Stimulated activated CD8-positive, alpha-beta memory T cell treated with anti-CD3 and anti-CD28 coated beads, Interleukin-12 subunit alpha, Interleukin-12 subunit beta, amount 100 ng/mL, for 24 hours (primary cell): ENCODE measurements around the gene LAMP2.
A peak's percentile ranks its signal among the peaks of the same experiment; 100 is the strongest.
"Not testable (repeated sequence)": the region's sequence is repeated elsewhere in the genome, so short reads cannot be mapped to it uniquely, and the experiment has no call there.

Experiments
- DNase-seq: peaks from one replicate; pipeline ENCODE4 v3.0.0-alpha.2; 2020; ENCODE audit errors: extremely low read depth

Gene LAMP2

DNA sequence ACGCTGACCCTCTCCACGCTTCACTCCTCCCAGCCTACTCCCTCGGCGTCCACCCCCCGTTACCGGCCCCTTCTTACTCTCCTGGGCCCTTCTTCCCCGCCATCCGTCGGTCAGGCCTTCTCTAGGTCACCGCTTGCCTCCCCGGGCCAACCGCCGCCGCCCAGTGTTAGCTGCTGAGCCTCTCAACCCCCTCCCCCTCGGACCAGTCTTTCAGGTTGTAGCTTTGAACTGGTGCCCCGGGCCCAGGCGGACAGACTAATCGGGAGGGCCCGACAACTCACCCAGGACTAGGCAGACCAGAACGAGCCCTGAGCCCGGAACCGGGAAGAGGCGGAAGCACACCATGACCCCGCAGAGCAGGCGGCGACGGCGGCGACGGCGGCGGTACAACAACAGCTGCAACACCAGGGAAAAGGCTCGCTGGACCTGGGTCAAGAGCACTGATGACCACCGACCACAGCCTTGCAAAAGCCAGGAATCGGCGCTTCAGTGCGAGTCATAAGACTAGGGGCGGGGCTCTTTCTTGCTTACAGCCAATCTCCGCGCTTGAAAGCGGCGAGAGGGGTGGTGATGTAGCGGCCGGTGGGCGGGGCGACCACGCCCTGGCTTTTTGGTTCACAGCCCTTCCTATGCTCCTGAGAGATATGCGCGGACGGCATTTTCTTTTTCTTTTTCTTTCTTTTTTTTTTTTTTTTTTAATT, at the start of gene LAMP2:
Gene LAMP2, minus strand, starts transcription at position 472 of the 701 bp plus-strand sequence. Its CDS starts 127 bp downstream, at position 345.
- DNase-seq = peak; percentile 52

DNA sequence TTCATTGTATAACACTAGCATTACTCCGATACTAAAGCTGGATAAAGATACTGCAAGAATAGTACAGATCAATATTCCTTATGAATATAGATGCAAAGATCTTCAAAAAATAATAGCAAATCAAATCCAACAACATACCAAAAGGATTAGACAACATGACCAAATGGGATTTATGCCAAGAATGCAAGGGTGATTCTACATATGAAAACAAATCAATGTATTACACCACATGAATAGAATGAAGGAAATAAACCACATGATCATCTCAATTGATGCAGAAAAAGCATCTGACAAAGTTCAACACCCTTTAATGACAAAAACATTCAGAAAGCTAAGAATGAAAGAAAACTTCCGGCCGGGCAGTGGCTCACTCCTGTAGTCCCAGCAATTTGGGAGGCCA, 48.8 kb upstream of the LAMP2 start:
- no peak for DNase-seq

DNA sequence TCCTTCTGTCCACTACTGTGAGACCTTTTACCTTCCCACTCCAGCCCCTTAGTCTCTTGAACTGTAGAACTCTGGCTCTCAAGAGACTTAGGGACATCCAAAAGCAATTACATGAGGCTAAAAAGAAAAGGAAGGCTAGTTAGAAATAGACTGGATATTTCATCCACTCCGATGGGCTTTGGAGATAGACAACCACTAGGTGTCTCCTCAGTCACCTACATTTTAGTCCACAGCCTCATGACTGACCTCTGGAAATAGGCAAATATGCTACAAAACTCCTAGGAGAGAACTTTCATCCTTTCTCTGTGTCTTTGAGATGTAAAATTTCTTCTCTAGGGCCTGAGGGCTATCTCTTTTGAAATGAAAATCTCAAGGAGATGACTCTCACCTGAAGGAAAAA, 45.1 kb upstream of the LAMP2 start:
- no peak for DNase-seq

DNA sequence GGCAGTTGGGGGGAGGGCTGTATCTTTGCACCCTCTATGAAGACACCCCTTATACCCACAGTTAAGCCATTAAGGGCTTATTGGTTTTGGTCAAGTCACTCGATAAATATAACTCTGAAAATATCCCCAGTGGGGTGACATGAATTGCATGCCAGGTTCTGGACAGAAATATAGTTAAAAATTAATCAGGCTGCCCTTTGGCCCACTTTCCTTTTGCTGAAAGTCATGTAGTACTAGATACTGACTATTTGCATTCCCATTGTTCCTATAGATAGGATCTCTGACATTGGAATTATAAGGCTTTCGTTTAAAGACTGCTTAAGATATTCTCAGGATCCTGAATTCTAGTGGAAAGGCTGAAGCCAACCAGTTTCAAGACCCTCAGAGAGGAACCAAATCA, 43.5 kb upstream of the LAMP2 start:
- no peak for DNase-seq

DNA sequence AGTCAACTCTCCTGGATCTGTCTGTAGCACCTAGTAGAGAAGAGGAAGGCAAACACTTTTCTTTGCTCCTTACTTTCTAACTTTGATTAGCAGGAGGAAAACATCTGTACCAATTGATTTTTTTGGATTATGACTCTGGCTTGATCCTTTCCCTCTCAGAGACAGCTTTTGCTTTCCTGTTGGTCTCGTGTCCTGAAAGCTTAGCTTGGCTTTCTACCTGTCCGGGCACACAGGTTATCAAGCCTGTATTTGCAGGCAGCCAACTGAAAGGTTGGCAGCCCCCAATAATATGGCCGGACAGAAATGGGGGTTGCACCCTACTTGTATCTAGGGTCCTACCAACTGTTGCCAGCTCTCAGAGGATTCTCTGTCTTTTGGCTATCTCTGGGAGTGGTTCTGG, 43.1 kb upstream of the LAMP2 start:
- DNase-seq = no peak

DNA sequence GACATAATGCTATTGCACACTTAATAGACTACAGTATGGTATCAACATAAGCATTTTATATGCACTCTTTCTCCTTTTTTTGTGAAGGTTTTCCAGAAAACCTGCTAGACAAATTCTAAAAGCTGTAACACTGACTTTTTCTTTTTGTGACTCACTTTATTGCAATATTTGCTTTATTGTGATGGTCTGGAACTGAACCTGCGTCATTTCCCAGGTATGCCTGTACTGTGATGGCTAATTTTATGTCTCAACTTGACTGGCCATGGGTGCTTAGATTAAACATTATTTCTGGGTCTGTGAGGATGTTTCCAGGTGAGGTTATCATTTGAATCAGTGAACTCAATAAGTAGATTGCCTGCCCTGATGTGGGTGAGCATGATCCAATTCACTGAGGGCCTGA, 35.5 kb upstream of the LAMP2 start:
- DNase-seq = no peak

DNA sequence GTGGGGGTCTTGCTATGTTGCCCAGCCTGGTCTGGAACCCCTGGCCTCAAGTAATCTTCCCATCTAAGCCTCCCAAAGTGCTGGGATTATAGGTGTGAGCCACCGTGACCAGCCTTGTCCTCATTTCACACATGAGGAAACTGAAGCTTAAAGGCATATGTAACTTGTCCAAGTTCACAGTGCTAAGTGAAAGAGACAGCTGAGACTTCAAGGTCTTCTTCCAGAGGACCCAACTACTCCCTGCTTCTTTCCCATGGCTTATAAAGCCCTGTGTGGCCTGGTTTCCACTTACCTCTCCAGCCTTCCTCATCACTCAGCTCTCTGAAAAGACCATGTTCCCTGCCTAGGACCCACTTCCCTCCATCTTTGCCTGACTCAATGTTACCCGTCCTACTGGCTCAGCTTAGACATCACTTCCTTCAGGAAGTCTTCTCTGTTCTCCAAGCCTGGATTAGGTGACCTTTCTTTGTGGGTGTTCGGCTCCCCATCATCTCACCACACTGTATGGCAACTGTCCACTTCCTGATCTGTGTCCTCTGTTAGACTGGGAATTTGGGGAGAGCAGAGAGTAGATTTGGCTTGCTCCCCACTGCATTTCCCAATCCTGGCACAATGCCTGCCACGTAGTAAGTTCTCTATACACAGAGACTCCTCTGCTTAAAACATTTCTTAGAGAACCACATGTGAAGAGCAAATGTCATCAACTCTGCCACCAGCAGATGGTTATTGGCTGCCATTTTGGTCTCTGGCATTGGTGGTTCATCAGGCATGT, 30.4 kb upstream of the LAMP2 start:
- no peak for DNase-seq

DNA sequence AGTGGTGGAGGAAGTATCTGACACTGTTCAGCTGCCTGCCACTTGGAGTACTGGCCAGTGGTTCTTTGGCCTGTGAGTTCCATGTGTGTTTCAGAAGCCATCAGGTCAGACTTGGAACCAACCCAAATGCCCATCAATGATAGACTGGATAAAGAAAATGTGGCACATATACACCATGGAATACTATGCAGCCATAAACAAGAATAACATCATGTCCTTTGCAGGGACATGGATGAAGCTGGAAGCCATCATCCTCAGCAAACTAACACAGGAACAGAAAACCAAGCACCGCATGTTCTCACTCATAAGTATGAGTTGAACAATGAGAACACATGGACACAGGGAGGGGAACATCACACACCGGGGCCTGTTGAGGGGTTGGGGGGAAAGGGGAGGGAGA, 21.0 kb upstream of the LAMP2 start:
- DNase-seq = not testable (repeated sequence)

DNA sequence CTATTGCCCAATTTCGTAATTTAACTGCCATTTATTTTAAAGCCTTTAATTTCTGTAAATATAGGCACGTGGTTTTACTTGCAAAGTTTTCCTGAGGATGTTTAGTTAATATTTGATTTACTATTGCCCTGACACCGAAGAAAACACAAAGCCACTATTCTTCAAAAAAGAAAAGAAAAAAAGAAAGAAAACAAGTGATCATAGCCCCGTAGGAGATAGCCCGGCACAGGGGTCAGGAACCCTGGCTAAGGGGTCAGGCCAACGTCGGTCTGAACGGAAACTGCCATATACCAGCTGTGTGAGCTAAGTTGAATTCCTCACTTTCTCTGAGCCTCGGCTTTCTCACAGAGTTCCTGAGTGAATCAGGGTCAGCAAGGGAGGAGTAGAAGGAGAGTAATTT, 17.7 kb upstream of the LAMP2 start:
- no peak for DNase-seq

DNA sequence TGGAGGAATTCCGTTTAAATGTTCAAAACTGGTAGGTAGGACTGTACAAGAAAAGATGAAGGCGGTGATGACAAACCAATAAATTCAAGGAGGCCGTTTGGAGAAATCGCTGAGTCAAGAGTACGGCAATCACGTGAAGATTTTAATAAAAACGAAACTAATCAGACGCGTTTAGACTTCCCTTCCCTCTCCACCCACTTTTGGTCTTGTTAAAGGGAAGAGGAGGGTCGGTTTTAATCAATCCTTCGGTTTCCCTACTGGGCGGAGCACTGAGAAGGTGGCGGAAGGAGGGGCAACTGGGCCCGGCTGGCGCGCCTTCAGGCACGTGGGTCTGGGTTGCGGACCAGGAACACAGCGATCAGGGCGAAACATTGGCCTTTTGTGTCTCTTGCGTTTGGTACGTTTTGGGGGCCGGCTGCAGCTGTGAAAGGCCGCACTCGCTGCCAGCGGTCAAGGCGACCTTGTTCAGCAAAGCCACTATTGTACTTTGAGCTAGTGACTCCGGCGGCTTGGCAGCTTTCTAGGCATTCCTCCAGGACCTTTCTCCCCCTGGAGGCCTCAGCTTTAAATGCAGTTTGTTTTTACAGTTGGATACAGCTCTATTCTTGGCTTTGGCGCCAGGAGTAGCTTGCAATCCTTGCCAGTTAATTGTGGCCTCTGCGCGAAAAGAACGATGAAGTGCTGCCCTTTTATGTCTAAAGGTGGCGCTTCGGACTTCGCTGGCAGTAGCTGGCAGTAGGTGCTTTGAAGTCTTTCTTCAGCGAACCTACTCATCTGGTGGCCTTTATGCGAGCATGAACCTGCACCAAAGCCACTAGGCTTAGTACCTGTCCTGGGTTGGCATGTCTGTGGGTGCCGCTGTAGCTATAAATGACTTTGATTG, 16.8 kb upstream of the LAMP2 start:
- no peak for DNase-seq

DNA sequence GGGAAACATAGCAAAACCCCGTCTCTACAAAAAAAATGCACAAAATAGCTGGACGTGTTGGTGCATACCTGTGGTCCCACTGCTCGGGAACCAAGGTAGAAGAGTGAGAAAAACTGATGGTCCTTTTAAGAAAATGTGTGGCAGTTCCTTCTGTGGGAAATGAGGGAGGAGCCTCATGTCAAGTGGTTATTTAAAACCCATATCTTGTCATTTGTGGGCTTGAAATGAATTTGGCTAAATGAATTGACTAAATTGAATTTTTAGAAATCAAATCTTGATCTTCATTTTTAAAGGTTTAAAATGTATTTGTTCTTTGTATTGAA, 16.2 kb upstream of the LAMP2 start:
- DNase-seq = no peak

DNA sequence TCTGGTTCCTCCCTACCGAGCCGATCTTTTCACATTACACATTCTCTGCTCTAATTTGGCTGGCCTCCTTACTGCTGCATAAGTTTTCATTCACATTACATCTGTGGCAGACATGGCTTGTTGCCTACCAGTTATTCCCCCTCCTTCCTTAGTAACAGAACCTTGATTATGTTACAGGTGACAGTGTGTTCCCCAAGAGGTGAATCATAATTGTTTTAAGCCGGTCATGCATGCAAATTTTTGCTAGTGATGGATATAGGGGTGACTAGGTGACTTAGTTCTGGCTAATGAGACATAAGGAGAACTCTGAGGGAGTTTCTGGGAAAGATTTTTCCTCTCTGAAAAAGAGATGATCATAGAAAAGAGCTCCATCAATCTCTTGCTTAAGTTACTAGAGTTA, 8.4 kb upstream of the LAMP2 start:
- no peak for DNase-seq

DNA sequence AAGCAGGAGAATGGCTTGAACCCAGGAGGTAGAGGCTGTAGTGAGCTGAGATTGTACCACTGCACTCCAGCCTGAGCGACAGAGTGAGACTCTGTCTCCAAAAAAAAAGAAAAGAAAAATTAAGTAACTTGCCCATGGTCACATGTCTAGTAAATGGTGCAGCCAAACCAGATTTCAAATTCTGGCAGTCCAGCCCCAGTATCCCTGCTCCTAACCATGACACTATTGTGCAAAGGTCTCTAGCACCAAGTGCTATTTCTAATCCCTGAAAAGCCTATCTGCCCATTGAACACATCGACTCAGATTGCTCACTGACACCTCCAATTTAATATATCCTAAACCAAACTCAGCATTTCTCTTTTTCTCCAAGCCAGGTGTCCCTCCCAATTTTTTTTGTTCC, 7.6 kb upstream of the LAMP2 start:
- DNase-seq = no peak

DNA sequence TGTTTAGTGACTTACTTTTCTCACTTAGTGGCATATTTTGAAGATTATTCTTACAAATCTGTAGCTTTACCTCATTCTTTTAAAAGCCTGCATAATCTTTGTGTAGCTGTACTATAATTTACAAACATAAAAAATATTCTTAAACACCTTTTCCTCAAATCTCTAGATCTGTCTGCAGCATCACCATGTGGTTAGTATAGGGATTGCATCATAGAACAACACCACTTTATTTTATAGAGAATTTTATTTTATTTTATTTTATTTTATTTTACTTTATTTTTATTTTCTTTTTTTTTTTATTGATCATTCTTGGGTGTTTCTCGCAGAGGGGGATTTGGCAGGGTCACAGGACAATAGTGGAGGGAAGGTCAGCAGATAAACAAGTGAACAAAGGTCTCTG, 6.4 kb upstream of the LAMP2 start:
- not testable (repeated sequence) for DNase-seq

DNA sequence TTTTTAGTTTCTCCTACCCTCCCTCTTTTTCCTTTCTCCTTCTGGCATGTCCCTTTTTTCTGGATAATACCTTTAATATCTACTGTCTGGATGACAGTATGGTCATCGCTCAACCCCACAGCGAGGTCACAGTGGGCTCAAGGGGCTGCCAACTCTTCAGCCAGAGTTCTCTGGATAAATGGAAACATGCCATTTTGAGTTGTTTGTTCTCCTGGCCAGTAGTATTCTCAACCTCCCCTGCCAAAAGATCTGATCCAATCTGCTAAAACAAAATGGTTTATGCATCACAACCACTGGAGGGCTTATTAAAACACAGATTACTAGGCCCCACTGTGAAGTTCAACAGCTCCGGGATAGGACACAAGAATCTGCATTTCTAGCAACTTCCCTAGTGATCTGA, 5.0 kb upstream of the LAMP2 start:
- DNase-seq = no peak

DNA sequence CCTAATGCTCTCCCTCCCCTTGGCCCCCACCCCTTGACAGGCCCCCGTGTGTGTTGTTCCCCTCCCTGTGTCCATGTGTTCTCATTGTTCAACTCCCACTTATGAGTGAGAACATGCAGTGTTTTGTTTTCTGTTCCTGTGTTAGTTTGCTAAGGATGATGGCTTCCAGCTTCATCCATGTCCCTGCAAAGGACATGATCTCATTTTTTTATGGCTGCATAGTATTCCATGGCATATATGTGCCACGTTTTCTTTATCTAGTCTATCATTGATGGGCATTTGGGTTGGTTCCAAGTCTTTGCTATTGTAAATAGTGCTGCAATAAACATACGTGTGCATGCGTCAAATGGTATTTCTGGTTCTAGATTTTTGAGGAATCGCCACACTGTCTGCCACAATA, 561 bp upstream of the LAMP2 start:
- not testable (repeated sequence) for DNase-seq

DNA sequence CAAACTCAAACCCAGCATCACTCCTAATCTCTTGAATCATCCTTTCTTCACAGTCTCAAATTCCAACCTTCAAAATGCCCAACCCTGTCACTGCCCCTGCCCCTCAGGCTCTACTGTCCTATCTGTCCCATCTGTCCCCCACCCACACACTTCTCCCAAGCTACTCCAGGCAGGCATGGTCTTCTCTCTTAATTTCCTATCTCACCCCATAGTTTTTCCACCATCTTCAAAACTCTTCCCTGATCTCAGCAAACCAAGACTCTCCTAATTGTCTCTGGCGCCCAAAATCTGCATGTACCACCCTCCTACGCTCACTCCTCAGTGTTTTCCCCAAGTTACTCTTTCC, 644 bp downstream of the LAMP2 start:
- DNase-seq = no peak

DNA sequence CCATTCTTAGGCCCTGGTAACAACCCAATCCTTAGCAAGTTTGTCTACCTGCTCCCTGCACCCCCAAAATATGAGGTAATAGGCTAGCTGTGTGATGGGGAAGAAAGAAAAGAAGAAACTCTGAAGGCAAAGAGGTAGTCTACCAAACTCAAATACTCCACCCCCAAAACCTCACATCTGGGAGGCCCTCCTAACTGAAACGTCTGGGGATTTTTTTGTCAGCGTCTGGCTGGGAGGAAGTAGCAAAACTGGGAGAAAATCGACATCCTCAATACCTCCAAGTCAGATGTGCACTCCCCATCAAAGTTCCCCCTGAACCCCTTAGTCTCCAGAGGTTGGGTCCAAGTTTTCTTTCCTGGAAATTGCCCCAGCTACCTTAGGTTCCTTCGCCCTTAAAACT, 1.0 kb downstream of the LAMP2 start:
- DNase-seq = no peak

DNA sequence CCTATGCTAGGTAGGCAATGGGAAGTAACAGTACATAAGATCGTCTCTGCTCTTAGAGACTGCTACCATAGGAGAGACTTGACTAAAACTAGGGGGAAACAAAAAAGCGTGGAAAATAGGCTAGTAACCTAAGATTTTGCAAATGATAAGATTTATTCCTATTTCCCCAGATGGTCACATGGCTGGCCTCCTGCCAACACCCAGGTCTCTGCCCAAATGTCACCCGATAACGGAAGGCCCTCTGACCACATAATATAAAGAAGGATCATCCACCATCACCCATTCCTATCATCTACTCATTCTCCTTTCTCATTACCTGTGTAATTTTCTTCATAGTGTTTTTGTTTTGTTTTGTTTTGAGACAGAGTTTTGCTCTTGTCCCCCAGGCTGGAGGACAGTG, 4.7 kb downstream of the LAMP2 start:
- no peak for DNase-seq

DNA sequence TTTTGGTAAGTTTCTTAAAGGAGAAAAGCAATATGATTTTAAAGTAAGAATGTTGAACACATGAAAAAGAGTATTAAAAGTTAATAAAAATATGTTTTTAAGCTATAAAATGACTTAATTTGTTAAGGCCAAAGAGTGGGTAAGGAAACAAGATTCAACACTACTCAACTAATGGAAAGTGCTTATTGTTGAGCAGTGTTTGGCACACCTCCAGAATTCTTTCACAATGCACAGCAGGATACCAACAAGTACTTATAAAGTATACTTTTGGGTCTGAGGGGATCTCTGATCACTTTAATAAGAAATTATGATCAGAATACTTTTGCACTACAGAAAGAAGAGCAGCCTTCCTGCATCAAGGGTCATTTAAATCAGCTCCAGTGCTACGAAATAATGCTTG, 5.9 kb downstream of the LAMP2 start:
- no peak for DNase-seq

DNA sequence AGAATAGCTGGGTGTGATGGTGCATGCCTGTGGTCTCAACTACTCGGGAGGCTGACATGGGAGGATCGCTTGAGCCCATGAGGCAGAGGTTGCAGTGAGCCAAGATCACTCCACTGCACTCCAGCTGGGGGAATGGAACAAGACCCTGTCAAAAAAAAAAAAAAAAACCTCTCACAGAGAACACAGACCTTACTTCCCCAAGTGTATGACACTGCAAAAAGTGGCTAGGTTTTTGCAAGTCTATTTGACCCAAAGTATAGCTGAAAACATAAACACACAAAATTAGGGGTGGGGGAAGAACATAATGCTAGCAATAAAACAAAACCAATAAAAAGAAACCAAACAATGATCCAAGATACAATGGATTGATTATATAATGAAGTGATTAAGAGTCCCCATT, 6.7 kb downstream of the LAMP2 start:
- no peak for DNase-seq

DNA sequence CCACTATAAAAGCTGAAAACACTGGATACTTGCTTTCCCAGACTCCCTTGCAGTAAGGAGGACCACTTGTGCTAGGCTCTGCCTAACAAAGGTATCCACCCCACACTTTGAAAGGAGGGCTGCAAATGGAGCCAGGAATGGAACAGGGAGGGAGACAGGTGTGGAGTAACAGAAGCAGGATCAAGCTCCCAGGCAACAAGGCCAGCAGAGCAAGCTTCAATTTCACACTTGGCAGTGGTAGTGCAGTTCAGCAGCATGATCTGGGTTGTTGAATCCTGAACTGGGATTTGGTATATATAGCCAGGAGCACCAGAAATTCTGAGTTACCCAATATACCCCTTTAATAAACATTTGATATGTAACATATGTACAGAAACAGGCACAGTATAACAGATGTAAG, 9.8 kb downstream of the LAMP2 start:
- no peak for DNase-seq

DNA sequence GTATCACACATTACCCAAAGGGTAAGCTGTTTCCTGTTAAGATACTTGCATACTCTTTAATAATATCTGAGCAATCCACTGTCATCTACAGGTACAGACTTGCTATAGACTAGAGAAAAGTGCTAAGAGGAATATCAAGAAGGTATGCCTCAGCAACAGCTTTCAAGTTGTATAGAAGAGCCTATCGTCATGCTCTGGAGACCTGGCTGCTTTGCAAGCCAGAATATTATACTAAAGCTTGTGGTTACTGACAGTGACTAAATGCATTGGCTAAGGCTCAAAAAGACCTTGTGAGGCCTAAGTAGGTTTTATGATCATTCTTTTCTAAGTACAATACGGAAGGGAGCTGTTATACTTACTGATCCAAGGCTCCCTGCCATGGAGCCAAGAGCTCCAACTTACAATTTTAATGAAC, 11.3 kb downstream of the LAMP2 start:
- no peak for DNase-seq
